HG03460 (cell line): ENCODE measurements around the gene TPT1.
"Not testable (repeated sequence)": the region's sequence is repeated elsewhere in the genome, so short reads cannot be mapped to it uniquely, and the experiment has no call there.

Experiments
- ATAC-seq: cut with Tn5 transposase; IDR thresholded peaks from one replicate; pipeline ENCODE4 v1.9.1; 2021; ENCODE audit not compliant: unreplicated experiment

The TPT1 gene

DNA sequence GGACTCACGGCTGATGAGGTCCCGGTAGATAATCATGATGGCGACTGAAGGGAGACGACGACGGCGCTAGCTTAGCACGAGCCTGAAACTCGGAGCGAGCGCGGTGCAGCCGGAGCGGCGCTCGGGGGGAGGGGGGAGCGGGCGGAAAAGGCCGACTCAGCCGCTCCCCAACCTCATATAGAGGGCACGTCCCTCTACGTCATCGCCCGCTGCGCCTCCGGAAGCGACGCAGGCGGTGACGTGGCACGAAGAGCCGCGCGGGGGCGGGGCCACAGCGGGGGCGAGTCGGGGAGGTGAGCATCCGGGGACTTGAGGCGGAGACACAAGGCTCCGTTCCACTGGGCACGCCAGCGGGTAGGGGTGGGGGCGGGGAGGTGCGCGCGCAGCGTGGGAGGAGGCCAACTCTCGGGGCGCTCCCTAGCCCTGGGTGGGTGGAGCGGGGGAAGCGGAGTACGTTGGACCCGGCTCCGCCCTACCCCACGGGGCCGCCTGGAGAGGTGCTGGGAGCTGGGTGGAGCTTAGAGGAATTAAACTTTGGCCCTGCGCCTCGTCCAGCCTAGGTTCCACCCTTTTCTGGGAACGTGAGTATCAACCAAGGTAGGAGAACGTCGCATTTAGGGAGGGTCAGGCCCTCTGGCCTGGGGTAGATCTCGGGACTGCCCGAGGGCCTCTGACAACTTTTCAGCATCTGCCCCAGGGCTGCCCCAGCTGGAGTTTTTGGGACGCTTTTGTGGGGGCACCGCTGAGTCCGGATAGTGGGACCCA is at the start of gene TPT1:
Gene TPT1, minus strand, starts transcription at position 150 of the 765 bp plus-strand sequence. Its CDS starts 114 bp downstream, at position 36.
- peak; percentile 80 for ATAC-seq

DNA sequence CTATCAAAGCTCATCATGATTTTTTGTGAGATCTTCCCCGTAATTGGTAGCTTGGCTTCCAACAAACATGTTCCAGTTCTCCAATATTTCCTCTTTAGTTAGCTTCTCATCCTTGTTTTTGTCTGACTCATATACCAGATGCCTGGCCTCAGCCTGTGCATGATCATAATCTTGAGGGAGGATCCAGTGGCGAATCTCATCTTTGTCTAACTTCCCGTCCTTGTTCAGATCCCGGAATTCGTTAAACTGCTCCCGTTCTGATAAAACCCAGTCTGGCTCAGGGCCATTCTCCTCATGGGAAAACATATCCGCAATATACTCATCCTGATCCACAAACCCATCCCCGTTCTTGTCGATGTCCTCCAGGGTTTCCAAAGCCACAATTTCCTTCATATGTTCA is 49.4 kb upstream of the TPT1 start:
- not testable (repeated sequence) for ATAC-seq

DNA sequence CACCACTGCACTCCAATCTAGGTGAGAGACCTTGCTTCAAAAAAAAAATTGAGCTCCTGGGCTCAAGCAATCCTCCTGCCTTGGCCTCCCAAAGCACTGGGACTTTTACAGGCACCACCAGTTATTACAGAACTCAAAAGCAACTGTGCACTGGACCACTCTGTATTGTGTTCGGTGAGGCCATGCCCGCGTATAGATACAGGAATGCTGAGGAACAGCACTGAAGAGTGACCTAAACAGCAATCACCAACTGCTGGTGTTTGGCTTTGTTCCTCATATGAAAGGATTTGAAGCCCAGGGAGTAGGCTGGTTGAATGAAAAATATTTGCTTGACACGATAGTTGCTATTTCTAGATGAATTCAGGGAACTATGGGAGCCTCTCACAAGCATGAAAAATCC is 47.7 kb upstream of the TPT1 start:
- ATAC-seq = no peak

GRCh38 chr13:45386892-45387575 is 46.1 kb upstream of the TPT1 start:
- not testable (repeated sequence) for ATAC-seq

- ATAC-seq = no peak
Observed at GRCh38 chr13:45385907-45386553, 45.0 kb upstream of the TPT1 start.

GRCh38 chr13:45385320-45385719 is 44.3 kb upstream of the TPT1 start:
- no peak for ATAC-seq

GRCh38 chr13:45384474-45385174 is 43.6 kb upstream of the TPT1 start:
- no peak for ATAC-seq

GRCh38 chr13:45382739-45383138 is 41.8 kb upstream of the TPT1 start:
- not testable (repeated sequence) for ATAC-seq

- no peak for ATAC-seq
Observed at GRCh38 chr13:45381196-45381595, 40.2 kb upstream of the TPT1 start.

- ATAC-seq = not testable (repeated sequence)
Observed at GRCh38 chr13:45380708-45381107, 39.7 kb upstream of the TPT1 start.

DNA sequence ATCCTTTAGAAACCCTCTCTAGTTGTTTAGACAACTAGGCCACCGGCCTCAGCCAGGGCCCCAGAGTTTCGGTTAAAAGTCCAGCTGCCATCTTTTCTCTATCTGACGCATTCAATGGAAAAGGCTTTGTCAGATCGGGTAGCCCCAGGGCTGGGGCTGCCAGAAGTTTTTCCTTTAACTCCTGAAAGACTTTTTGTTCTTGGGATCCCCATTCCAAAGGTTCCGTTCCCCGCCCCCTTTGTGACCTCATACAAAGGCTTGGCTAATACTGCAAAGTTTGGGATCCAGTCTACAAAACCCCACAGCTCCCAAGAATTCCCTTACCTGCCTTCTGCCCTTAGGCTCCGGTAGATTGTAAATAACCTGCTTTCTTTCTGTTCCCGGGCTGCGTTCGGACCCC is 38.5 kb upstream of the TPT1 start:
- not testable (repeated sequence) for ATAC-seq

GRCh38 chr13:45378786-45379185 is 37.8 kb upstream of the TPT1 start:
- ATAC-seq = not testable (repeated sequence)

DNA sequence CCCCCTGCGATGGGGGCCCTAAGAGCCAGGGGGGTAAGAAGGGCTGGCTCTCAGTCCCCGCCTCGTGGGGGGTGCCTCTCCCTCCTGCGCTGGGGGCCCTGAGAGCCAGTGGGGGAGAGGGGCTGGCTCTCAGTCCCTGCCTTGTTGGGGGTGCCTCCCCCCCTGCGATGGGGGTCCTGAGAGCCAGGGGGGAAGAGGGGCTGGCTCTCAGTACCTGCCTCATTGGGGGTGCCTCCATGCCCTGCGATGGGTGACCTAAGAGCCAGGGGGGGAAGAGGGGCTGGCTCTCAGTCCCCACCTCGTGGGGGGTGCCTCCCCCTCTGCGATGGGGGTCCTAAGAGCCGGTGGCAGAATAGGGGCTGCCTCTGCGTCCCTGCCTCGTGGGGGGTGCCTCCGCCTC is 36.3 kb upstream of the TPT1 start:
- ATAC-seq = not testable (repeated sequence)

- not testable (repeated sequence) for ATAC-seq
Observed at GRCh38 chr13:45376651-45377050, 35.7 kb upstream of the TPT1 start.

DNA sequence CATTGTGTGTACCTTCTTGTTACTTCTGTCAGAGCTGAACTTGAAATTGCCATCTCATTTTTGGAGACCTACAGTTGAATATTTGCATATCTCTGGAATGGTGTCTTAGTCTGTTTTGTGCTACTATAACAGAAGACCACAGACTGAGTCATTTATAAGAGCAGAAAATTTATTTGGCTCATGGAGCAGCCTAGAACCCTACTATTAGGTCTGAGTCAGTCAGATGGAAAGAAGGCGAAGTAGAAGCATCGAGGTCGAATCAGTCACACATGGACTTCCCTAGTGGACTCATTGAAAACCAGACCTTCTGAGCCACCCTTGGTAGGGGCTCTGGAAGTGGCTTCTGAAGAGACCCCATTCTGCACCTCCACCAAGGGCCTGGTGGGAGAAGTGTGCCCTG is 33.9 kb upstream of the TPT1 start:
- ATAC-seq = no peak

DNA sequence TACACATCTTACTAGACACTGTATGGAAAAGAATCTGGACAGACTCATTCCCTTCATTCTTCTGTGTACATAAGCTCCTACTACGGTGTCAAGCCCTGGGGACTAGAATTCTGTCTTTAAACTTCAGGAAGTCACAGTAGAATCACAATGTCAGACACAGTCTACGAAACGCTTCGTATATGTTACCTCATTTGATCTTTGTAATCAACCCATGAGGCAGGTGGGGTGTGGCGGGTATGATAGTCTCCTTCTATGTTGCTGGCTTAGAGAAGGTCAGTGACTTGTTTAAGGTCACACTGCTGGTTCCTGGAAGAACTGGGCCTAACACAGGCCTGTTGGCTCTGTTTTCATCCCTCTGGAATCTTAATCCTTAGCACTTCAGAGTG is 32.2 kb upstream of the TPT1 start:
- no peak for ATAC-seq

DNA sequence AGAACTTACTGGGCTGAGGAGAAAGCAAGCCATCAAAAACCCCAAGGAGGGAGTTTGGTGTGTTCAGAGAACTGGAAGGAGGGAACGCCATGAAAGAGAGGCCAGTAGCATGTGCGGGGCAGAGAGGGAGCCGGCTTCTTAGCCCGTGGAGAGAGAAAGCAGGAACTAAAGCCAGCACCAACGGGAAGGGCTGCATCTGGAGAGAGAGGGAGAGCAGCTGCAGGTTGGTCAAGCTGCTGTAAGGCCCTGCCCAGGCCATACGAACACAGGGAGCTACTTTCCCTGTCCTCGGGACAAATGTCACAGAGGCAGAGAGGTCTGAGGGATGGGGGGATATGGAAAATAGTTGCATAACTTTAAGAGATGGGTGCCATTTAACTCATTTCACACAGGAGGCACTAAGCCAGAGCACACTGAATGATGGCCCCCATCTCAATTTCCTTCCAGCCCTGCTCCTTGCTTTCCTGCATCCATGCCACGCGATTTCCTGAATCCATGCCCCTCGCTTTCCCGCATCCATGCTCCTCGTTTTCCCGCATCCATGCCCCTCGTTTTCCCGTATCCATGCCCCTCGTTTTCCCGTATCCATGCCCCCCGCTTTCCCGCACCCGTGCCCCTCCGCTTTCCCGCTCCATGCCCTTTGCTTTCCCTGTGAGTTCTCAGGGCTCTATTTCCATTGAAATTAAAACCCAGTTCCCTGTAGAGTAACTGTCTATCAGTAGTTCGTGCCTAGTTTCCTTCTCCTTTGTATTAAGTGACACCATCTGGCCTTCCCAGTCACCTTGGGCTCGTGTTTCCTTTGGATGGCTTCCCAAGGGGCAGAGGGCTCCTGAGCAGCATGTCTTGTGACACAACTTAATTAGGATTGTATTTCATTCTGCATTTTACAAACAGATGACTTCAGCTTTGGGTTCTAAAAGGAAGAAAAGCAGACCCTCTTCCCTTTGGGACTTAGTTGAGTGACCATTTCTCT is 31.5 kb upstream of the TPT1 start:
- ATAC-seq = no peak

GRCh38 chr13:45370922-45371406 is 30.0 kb upstream of the TPT1 start:
- no peak for ATAC-seq

GRCh38 chr13:45369116-45369515 is 28.1 kb upstream of the TPT1 start:
- no peak for ATAC-seq

GRCh38 chr13:45368571-45368970 is 27.6 kb upstream of the TPT1 start:
- no peak for ATAC-seq
